Heart left ventricle (tissue), 13 donors: ENCODE measurements around the gene TRIM7.

Experiments
- POLR2A ChIP-seq, 2 donors: fragments of 450-650 bp; IDR thresholded peaks; one replicate each; pipeline ENCODE4 v1.6.1; 2017; ENCODE audit warnings: antibody characterized with exemption in 2 of 2, mild to moderate bottlenecking in 2 of 2, moderate library complexity in 2 of 2
- TF ChIP-seq, protein P1 (sequence below), 12 donors: fragments of 200-600 bp; sonication (generic) in 4 of 12; IDR thresholded peaks; one replicate each; pipeline versions ENCODE4 v1.5.0 to v1.8.0; 2018 to 2022; ENCODE audit warnings: antibody characterized with exemption in 12 of 12, mild to moderate bottlenecking in 5 of 12
- donor health status: ischemic (EF 13 %, LVEDD 7.1; RV severe dilation, severe dysfunction).
- donor health status: DM: no; HTN: yes; CAD: no.
- donor health status: DM: no; HTN: no; CAD: no.
- donor health status: ischemic (EF 25% LVEDD 6.9; RV normal size, moderate dysfunction).
- donor health status: ischemic (EF 25% LVEDD 5.7; RV mildly dilated, moderate dysfunction).
- donor health status: ischemic (EF 35%, LVEDD 5.7; RV mildly dilated, moderate dysfunction).
- donor health status: nonischemic (EF 11% LVEDD 7.7; RV severe dilation, severe dysfunction).
- donor health status: DM: yes; HTN: yes; CAD: no.
- donor health status: PGD.
- donor health status: ischemic (EF 29% LVEDD 5.4; RV normal size, mild dysfunction).
- donor health status: nonischemic (EF 23%, LVEDD 6.1; RV moderate dilation, normal function).

DNA sequence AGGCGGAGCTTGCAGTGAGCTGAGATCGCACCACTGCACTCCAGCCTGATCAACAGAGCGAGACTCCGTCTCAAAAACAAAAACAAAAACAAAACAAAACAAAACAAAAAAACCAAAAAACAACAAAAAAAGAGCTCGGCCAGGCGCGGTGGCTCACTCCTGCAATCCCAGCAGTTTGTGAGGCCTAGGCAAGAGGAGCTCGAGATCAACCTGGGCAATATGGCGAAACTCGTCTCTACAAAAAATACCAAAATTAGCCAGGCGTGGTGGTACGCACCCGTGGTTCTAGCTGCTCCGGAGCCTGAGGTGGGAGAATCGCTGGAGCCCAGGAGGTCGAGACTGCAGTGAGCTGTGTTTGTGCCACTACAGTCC lies 20.2 kb downstream of the TRIM7 start:
- TF ChIP-seq, protein P1, sequence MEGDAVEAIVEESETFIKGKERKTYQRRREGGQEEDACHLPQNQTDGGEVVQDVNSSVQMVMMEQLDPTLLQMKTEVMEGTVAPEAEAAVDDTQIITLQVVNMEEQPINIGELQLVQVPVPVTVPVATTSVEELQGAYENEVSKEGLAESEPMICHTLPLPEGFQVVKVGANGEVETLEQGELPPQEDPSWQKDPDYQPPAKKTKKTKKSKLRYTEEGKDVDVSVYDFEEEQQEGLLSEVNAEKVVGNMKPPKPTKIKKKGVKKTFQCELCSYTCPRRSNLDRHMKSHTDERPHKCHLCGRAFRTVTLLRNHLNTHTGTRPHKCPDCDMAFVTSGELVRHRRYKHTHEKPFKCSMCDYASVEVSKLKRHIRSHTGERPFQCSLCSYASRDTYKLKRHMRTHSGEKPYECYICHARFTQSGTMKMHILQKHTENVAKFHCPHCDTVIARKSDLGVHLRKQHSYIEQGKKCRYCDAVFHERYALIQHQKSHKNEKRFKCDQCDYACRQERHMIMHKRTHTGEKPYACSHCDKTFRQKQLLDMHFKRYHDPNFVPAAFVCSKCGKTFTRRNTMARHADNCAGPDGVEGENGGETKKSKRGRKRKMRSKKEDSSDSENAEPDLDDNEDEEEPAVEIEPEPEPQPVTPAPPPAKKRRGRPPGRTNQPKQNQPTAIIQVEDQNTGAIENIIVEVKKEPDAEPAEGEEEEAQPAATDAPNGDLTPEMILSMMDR (IDR thresholded peaks at IDR 0.05), result no peak
- no peak for TF ChIP-seq POLR2A (IDR thresholded peaks at IDR 0.05)
